ENCODE data around the gene SCP2D1.

DNA sequence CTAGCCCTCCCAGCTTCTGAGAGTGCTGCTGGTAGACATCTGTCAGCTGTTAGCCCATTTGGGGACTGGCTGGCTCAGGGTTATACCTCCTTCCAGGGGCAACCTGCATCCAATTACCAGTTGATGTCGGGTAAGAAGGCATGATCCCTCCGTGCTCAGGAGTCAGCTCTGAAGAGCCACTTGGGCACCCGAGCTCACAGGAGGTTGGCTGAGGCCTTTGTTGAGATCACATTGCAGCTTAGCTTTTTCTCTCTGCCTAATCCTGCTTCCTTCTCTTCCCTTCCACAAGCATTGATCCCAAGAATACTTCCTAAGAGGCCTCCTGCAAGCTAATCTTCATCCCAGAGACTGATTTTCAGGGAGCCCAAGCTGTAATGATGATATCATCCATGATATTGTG lies 35.5 kb downstream of the SCP2D1 start:
- TF ChIP-seq, protein P1, sequence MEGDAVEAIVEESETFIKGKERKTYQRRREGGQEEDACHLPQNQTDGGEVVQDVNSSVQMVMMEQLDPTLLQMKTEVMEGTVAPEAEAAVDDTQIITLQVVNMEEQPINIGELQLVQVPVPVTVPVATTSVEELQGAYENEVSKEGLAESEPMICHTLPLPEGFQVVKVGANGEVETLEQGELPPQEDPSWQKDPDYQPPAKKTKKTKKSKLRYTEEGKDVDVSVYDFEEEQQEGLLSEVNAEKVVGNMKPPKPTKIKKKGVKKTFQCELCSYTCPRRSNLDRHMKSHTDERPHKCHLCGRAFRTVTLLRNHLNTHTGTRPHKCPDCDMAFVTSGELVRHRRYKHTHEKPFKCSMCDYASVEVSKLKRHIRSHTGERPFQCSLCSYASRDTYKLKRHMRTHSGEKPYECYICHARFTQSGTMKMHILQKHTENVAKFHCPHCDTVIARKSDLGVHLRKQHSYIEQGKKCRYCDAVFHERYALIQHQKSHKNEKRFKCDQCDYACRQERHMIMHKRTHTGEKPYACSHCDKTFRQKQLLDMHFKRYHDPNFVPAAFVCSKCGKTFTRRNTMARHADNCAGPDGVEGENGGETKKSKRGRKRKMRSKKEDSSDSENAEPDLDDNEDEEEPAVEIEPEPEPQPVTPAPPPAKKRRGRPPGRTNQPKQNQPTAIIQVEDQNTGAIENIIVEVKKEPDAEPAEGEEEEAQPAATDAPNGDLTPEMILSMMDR (IDR thresholded peaks at IDR 0.05), result no peak
- TF ChIP-seq POLR2A (IDR thresholded peaks at IDR 0.05), result no peak

All from Peyer's patch (tissue), 4 donors.